CD14-positive monocyte (primary cell): ENCODE results near the gene MCC. TPM values are rescaled to one million over a fixed set of nuclear protein-coding genes. Genes with fewer than 3 reads are reported as not detected.

Experiments used
- DNase-seq, 3 donors: peaks; one replicate each; pipeline ENCODE4 v3.0.0-alpha.2; 2011 to 2022
- H2AFZ ChIP-seq: 2 replicates; pipeline ENCODE4 v1.6.0; 2012; ENCODE audit warnings: mild to moderate bottlenecking, low read depth, low read length, inconsistent platforms; ENCODE audit not compliant: insufficient read depth, poor library complexity, severe bottlenecking
- H3K27ac ChIP-seq, 2 donors: 1 replicate in 1 of 2; 2 replicates in 1 of 2; pipeline ENCODE4 v1.5.1; 2012 to 2013; ENCODE audit warnings: low read length in 2 of 2, control low read depth in 1 of 2, inconsistent platforms in 1 of 2, low read depth in 1 of 2, mild to moderate bottlenecking in 1 of 2
- H3K27me3 ChIP-seq, 2 donors: one replicate each; pipeline versions ENCODE4 v1.6.0 to v1.6.1; 2011 to 2013; ENCODE audit warnings: low read length in 2 of 2; ENCODE audit not compliant: control insufficient read depth in 2 of 2, insufficient read depth in 2 of 2
- H3K36me3 ChIP-seq, 2 donors: replicated peaks in 1 of 2; 1 replicate in 1 of 2; 2 replicates in 1 of 2; pipeline versions ENCODE4 v1.5.1 to v1.6.1; 2012 to 2013; ENCODE audit warnings: low read length in 2 of 2, control low read depth in 1 of 2, inconsistent platforms in 1 of 2, mild to moderate bottlenecking in 1 of 2; ENCODE audit not compliant: insufficient read depth in 2 of 2, control insufficient read depth in 1 of 2
- H3K4me1 ChIP-seq, 2 donors: 1 replicate in 1 of 2; 2 replicates in 1 of 2; pipeline versions ENCODE4 v1.5.1 to v1.6.1; 2012 to 2013; ENCODE audit warnings: low read length in 2 of 2, control low read depth in 1 of 2, inconsistent platforms in 1 of 2, mild to moderate bottlenecking in 1 of 2, moderate library complexity in 1 of 2; ENCODE audit not compliant: insufficient read depth in 2 of 2, control insufficient read depth in 1 of 2
- H3K4me2 ChIP-seq: replicated peaks from 2 replicates; pipeline ENCODE3; 2012; ENCODE audit warnings: low read length, moderate library complexity, mild to moderate bottlenecking; ENCODE audit not compliant: poor library complexity, severe bottlenecking; ENCODE audit errors: extremely low read depth
- H3K4me3 ChIP-seq, 3 experiments: fragments of 200-600 bp in 1 of 3; sonication (generic) in 1 of 3; replicated peaks in 1 of 3; 1 replicate in 2 of 3; 2 replicates in 1 of 3; pipeline ENCODE4 v1.5.1; 2011 to 2013; ENCODE audit warnings: low read length in 3 of 3, mild to moderate bottlenecking in 3 of 3, control low read depth in 2 of 3, low read depth in 2 of 3, inconsistent platforms in 1 of 3, moderate library complexity in 1 of 3
- H3K79me2 ChIP-seq: 2 replicates; pipeline ENCODE4 v1.6.0; 2012; ENCODE audit warnings: mild to moderate bottlenecking, control low read depth, inconsistent platforms, low read length, moderate library complexity; ENCODE audit not compliant: insufficient read depth
- H3K9ac ChIP-seq: 2 replicates; pipeline ENCODE4 v1.6.0; 2017; ENCODE audit warnings: low read length, mild to moderate bottlenecking; ENCODE audit not compliant: insufficient read depth, poor library complexity, severe bottlenecking
- H3K9me3 ChIP-seq, 2 donors: replicated peaks in 1 of 2; 1 replicate in 1 of 2; 2 replicates in 1 of 2; pipeline versions ENCODE4 v1.5.1 to v1.6.1; 2012 to 2013; ENCODE audit warnings: low read length in 2 of 2, control low read depth in 1 of 2; ENCODE audit not compliant: control insufficient read depth in 1 of 2, insufficient read depth in 1 of 2
- H4K20me1 ChIP-seq: 2 replicates; pipeline ENCODE4 v1.6.0; 2012; ENCODE audit warnings: mild to moderate bottlenecking, low read length, control low read depth, moderate library complexity; ENCODE audit not compliant: insufficient read depth
- H3K27ac Mint-ChIP-seq, 7 donors: one replicate each; pipeline ENCODE4 v1.8.0; 2020; ENCODE audit warnings: mild to moderate bottlenecking in 7 of 7, mixed read lengths in 7 of 7, moderate library complexity in 6 of 7, inconsistent platforms in 2 of 7
- H3K27me3 Mint-ChIP-seq, 3 donors: one replicate each; pipeline ENCODE4 v1.8.0; 2021 to 2022; ENCODE audit warnings: low read depth in 3 of 3, mild to moderate bottlenecking in 3 of 3, mixed read lengths in 3 of 3, moderate library complexity in 3 of 3, inconsistent platforms in 1 of 3
- H3K36me3 Mint-ChIP-seq, 2 donors: one replicate each; pipeline ENCODE4 v1.8.0; 2020; ENCODE audit warnings: mixed read lengths in 2 of 2, inconsistent platforms in 1 of 2, mild to moderate bottlenecking in 1 of 2
- H3K4me1 Mint-ChIP-seq: one replicate; pipeline ENCODE4 v1.8.0; 2020; ENCODE audit warnings: mild to moderate bottlenecking, mixed read lengths
- H3K4me3 Mint-ChIP-seq, 2 donors: one replicate each; pipeline ENCODE4 v1.8.0; 2020; ENCODE audit warnings: mild to moderate bottlenecking in 2 of 2, mixed read lengths in 2 of 2, moderate library complexity in 1 of 2
- H3K9me3 Mint-ChIP-seq, 7 donors: one replicate each; pipeline ENCODE4 v1.8.0; 2020 to 2022; ENCODE audit warnings: mixed read lengths in 7 of 7, mild to moderate bottlenecking in 6 of 7, moderate library complexity in 6 of 7, inconsistent platforms in 2 of 7
- WGBS: methylation state at CpG from one replicate; pipeline ENCODE4 v1.1.5; 2013; ENCODE audit warnings: missing lambda C conversion rate; ENCODE audit not compliant: insufficient coverage; 5-methylcytosine and 5-hydroxymethylcytosine counted together
- intact Hi-C, 2 donors: fragments of 100-400 bp; cut with micrococcal nuclease; formaldehyde crosslinking; loops; one replicate each; pipeline versions ENCODE4 v1.15.0 to v1.15.1; 2023
- polyA plus RNA-seq, 3 donors: library from polyadenylated mRNA; depleted of rRNA in 1 of 3; unstranded in 2 of 3; stranded (reverse) in 1 of 3; fragments of 300-500 nt in 2 of 3; fragments of >200 nt in 1 of 3; fragmentation: Illumina TruSeq in 2 of 3; gene quantifications; 1 replicate in 2 of 3; 2 replicates in 1 of 3; pipeline ENCODE4 v1.2.3, GENCODE V29; 2012 to 2021
- TF ChIP-seq, protein P1 (sequence below): fragments of 200-600 bp; IDR thresholded peaks from one replicate; pipeline ENCODE4 v1.8.0; 2022; ENCODE audit warnings: antibody characterized with exemption, mild to moderate bottlenecking

MCC gene
- polyA plus RNA-seq, 3 donors, result 0.09 TPM; not detected in 2

DNA sequence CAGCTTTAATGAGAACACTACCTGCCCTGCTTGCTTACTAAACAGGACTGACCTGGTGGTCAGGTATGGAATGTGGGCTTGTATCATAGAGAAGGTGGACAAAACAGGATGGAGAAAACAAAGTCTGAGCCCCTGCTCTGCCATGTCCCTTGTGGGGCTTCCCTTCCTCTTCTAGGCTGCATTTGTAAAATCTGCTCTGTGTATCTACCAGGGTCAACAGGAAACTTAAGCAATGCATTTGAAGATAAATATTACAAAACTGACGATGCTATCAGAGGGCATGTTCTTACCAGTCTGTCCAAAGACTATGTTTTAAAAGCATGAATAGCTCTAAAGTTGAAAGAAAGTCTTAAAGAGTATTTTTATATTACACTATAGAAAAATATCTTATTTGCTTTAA is 282.9 kb downstream of the MCC start:
- peaks cover 0 to 3% (median 0%) of the 10 kb centered on the region in 7 donors for H3K9me3 Mint-ChIP-seq
- H4K20me1 ChIP-seq, result no peaks in the 10 kb centered on the region
- H3K9ac ChIP-seq, result no peak overlapping the region
- H3K79me2 ChIP-seq, result no peaks in the 10 kb centered on the region
- H3K4me1 ChIP-seq, result no peaks in the 10 kb centered on the region
- intact Hi-C loops, result no loop called here
- H3K27me3 ChIP-seq, result no peaks in the 10 kb centered on the region
- H3K4me3 ChIP-seq, result no peak overlapping the region
- no peak overlapping the region for H3K27ac ChIP-seq
- no peaks in the 10 kb centered on the region for H3K4me1 Mint-ChIP-seq
- H3K4me2 ChIP-seq, result no peak overlapping the region
- no peak overlapping the region for H3K4me3 Mint-ChIP-seq
- H3K36me3 Mint-ChIP-seq, result no peaks in the 10 kb centered on the region
- H3K27me3 Mint-ChIP-seq, result peaks cover 0 to 2% (median 1%) of the 10 kb centered on the region in 3 donors
- TF ChIP-seq, protein P1, sequence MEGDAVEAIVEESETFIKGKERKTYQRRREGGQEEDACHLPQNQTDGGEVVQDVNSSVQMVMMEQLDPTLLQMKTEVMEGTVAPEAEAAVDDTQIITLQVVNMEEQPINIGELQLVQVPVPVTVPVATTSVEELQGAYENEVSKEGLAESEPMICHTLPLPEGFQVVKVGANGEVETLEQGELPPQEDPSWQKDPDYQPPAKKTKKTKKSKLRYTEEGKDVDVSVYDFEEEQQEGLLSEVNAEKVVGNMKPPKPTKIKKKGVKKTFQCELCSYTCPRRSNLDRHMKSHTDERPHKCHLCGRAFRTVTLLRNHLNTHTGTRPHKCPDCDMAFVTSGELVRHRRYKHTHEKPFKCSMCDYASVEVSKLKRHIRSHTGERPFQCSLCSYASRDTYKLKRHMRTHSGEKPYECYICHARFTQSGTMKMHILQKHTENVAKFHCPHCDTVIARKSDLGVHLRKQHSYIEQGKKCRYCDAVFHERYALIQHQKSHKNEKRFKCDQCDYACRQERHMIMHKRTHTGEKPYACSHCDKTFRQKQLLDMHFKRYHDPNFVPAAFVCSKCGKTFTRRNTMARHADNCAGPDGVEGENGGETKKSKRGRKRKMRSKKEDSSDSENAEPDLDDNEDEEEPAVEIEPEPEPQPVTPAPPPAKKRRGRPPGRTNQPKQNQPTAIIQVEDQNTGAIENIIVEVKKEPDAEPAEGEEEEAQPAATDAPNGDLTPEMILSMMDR, result no peak
- no peak overlapping the region for H2AFZ ChIP-seq
- no peaks in the 10 kb centered on the region for H3K36me3 ChIP-seq
- no peaks in the 10 kb centered on the region for H3K9me3 ChIP-seq
- no peak overlapping the region for H3K27ac Mint-ChIP-seq
- WGBS, result no CpG with 5 or more reads among the region's 1 CpG
- DNase-seq, result no peak

DNA sequence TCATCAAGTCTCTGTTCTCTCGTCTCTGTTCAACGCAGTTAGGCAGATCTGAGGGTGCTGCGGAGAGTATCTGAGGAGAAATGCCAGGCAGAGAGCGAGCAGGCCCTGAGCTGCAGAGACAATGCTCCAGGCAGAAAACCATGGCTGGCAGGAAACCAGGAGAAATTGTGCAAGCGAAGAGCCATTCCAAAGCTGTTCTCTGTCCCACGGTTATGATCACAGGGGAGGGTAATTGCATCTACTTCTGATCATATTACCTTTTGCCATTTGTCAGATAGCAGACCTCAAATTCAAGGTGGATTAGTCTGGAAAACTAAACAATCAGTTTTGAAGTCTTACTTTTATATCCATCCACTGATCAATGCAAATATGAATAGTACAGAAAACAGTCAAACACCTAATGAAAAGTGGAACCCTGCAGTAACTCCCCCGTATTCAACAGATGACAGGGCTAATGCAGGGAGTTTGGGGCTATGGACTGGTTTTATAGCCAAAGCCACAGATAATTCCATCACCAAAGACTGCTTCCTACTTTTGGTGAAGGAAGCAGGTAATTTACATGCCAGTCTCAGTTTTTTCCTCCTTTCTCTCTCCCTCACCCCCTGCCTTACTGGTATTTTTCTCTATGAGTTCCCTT is 283.6 kb downstream of the MCC start:
- Mint-ChIP-seq H3K4me1 (no peaks in the 10 kb centered on the region), H3K4me3 (no peak overlapping the region), H3K27me3 (peaks cover 0 to 2% (median 1%) of the 10 kb centered on the region in 3 donors), H3K27ac (no peak overlapping the region), H3K9me3 (peaks cover 0 to 3% (median 0%) of the 10 kb centered on the region in 7 donors), H3K36me3 (no peaks in the 10 kb centered on the region)
- Histone ChIP-seq H2AFZ (no peak overlapping the region), H3K4me2 (no peak overlapping the region), H3K4me1 (no peaks in the 10 kb centered on the region), H3K27ac (no peak overlapping the region), H3K27me3 (no peaks in the 10 kb centered on the region), H3K4me3 (no peak overlapping the region), H3K9ac (no peak overlapping the region), H3K79me2 (no peaks in the 10 kb centered on the region), H4K20me1 (no peaks in the 10 kb centered on the region), H3K36me3 (no peaks in the 10 kb centered on the region), H3K9me3 (no peaks in the 10 kb centered on the region)
- no peak for DNase-seq
- TF ChIP-seq, protein P1, result no peak
- intact Hi-C loops, result no loop called here
- 86% methylated on average over 4 of the region's 7 CpGs for WGBS
